GM18907 (cell line): ENCODE measurements around the gene CNTFR.

ENCODE experiments used
- ATAC-seq: cut with Tn5 transposase; IDR thresholded peaks from one replicate; pipeline ENCODE4 v1.9.1; 2021; ENCODE audit warnings: mild to moderate bottlenecking, moderate library complexity; ENCODE audit not compliant: unreplicated experiment

Gene CNTFR

DNA sequence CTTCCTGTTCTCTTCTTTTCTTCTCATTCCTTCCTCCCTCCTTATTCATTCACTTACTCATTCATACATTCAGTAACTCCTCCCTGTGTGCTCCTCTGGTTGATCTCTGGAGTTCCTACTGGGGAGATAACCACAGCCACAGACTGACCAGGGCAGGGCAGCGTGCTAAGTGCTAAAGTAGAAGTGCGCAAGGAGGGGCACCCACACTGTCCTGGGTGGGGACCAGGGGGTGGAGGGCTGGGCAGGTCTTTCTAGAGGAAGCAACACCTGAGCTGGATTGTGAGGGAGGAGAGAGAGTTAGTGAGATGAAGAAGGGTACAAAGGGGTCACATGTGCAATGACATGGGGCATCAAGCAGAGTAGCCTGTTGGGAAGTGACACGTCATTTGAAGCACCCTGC lies 80.6 kb downstream of the CNTFR start:
- no peak for ATAC-seq

DNA sequence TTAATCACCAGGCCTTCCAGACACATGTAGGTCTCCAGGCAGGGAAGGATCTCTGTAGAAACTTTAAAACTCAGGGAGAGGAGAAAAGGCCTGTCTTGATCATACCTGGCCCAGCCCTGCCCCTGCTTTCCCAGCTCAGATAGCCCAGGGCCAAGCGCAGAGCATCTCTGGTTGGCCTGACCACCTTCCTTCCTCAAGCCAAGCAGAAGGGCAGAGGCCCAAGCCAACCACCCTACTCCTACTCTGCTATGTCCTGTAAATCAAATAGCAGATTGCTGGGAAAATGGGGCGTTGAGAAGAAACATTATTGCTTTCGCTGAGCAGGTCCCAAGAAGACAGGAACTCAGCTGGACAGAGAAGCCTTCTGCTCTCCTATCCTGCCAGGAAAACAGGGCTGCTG lies 81.1 kb downstream of the CNTFR start:
- no peak for ATAC-seq

DNA sequence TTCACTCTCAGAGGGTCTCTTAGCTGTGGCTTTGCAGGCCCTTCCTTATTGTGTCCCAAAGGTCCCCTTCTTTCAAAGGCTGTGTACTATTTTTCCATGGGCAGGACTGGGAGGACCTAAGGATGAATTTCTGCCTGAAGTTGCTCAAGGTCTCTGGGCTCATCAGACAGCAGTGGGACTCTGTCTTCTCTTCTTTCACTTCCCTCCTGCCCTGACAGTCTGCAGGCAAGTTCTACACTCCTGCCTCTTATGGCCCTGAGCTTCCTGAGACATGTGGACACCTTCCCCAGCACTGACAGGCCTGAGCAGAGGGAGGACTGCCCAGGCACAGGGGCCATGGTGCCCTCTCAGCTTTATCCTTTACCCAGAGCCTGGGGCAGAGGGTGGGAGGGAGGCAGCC lies 81.6 kb downstream of the CNTFR start:
- ATAC-seq = no peak

DNA sequence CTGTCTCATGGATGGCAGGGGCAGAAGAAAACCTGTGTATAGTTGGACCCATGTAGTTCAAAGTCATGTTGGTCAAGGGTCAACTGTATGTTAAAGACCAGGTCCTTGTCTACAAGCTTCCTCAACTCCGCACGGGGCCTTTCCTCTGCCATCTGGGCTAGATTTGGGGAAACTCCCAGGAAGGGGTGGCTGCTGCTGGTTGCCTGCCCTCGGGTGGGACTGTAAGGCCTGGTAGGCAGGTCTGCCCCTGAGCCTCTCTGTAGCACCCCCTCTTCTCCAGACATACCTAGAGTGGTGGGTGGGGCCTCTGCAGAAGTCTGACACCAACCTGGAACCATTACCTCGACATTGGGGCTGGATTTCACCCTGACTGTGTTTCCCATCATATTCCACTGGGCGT lies 82.0 kb downstream of the CNTFR start:
- ATAC-seq = no peak

DNA sequence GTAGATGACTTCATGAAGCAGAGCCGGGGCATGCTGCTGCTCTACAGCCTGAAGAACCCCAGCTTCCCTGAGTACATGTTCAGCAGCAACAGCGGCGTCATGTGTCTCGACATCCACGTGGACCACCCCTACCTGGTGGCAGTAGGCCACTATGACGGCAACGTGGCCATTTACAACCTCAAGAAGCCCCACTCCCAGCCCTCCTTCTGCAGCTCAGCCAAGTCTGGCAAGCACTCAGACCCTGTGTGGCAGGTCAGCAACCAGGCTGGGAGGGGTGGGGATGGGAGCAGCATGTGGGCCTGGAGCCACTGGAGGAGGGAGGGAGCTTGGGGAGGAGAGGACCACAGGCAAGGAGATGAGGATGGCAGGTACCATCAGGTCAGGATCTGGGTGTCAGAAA lies 82.9 kb downstream of the CNTFR start:
- ATAC-seq = no peak

DNA sequence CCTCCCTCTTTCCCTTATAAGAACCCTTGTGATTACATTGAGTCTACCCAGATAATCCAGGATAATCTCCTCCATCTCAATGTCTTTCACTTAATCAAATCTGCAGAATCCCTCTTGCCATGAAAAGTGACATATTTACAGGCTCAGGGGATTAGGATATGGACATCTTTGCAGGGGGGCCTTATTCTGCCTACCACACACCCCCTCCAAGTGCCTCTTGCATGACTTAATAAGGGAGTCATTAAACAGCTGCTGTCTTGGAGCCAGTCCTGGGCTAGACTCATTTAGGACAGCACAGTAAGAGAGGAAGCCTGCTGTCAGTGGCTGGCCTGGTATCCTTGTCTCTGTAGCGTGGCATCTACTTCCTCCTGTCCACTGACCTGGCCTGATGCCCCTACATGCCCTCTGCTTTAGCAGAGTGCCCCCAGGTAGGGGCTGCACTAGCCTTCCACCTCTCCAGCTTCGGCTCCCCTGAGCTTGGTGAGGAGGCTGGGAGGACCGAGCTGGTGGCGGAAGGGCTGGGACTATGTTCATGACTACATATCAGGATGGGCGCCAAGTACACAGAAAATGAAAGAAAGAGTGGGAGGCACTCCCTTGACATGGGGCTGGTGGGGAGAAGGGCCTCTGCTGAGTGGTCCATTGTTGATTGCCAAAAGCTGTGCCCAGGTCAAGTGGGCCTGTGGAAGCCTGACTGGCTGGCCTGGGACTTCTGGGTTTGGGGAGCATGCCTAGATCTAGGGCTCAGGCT lies 84.0 kb downstream of the CNTFR start:
- no peak for ATAC-seq

DNA sequence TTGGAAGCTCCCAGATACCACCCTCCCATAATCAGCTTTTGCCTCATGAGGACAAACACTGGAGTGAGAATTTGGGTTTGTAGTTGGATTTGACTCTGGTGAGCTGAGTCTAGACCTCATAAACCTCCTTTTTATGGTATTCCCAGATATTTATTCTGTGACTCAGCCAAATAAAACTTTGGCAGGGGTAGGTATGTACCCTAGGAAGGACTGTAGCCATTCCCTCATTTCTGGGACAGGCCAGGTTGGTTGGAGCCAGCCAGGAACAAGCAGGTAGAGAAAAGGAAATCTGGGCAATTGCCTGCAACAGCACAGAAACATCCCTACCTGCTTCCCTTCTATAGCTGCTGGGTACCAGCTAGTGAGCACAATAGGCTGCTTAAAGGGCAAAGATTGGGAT lies 86.1 kb downstream of the CNTFR start:
- no peak for ATAC-seq

DNA sequence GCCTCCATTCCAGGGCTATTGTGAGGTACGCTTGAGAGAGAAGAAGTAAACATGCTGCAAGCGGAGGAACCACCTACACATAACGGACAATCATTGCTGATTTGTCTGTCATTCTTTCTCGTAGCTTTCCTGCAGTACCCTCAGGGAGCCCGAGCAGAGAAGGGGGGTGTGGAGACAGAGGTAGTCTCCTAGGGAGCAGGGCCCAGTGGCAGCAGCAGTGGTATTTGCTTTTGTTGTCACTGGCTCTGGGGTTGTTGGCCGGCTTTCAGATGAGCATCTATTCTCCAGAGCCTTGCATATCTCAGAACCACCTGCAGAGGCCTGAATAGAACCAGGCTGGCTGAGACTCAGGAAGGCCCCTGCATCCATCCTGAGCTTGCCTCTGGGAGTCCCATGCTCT lies 86.6 kb downstream of the CNTFR start:
- no peak for ATAC-seq

DNA sequence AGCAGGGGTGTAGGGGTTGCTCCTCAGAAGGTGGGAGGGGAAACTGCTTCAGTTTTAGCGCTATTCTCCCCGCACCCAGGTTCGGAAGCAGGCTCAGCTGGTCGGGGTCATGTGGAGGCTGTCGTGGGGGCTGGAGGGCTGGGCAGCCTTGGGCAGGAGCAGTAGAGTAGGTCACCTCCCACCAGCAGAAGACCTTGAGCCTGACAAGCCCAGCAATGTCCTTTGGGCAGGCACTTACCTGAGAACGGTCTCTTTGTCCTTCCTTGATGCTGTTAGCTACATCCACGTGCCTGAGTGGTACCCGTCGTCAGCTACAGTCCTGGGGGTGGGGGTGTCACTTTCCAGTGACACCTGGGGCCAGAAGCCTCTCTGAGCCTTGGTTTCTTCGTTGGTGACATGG lies 87.1 kb downstream of the CNTFR start:
- ATAC-seq = no peak

DNA sequence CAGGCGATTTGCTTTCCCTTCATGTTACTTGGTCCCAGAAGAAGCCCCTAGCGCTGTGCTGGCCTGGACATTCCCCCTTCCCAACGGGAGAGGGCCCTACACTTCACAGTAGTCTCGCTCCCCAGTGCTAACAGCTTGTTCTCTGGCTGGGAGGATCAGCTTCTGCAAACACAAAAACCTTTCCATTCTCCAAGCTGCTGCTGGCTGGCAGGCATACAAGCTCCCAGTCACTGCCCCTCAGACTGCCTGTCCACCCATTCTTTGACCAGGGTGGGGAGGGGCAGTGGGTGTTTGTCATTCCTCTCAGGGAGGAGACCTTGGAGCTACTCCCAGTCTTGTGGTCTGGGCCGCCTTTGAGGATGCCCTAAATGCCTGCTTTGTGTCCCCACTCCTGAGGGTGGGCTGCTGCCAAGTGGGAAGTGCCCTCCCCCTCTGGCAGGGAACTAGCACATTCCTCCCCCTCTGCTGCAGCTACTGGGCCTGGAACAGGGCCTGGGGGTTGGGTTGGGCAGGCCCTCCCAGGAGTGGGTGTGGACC lies 87.6 kb downstream of the CNTFR start:
- ATAC-seq = no peak
